ENCODE results near the gene SLC35F4.

GRCh38 chr14:57903954-57904353, 38.1 kb upstream of the SLC35F4 start:
- TF ChIP-seq EZH2 (IDR thresholded peaks at IDR 0.05; ENCODE audit: low read length) (no peak), CTCF (optimal IDR thresholded peaks at IDR 0.05 in 1 of 3, IDR thresholded peaks at IDR 0.05 in 1 of 3, conservative IDR thresholded peaks at IDR 0.05 in 1 of 3; ENCODE audit: extremely low read depth in 1 of 3, insufficient read depth in 2 of 3, low read length in 3 of 3) (no peak)
